Caco-2 (cell line): ENCODE results near the gene SOST. TPM values are rescaled to one million over a fixed set of nuclear protein-coding genes. Genes with fewer than 3 reads are reported as not detected.

ENCODE experiments used
- BruUV-seq: library from RNA; stranded (reverse); fragments of 400-500 nt; replicated peaks from 2 replicates; lab custom pipeline; 2021; lab: Mats Ljungman, UMichigan
- CTCF ChIA-PET: fragments of 300-600 bp; sonication (Branson Sonifier 250); formaldehyde crosslinking; loops from one replicate; lab custom pipeline; 2022; ENCODE audit warnings: antibody characterized with exemption; lab: Charles Lee
- POLR2A ChIA-PET: fragments of 300-600 bp; sonication (Branson Sonifier 250); formaldehyde crosslinking; loops from one replicate; lab custom pipeline; 2022; ENCODE audit warnings: antibody characterized with exemption; lab: Charles Lee
- DNase-seq, 2 experiments: peaks; one replicate each; pipeline versions ENCODE4 v3.0.0 to v3.0.0-alpha.2; 2020 to 2022
- H3K27me3 ChIP-seq: replicated peaks from 2 replicates; pipeline ENCODE4 v1.6.0; 2011; ENCODE audit warnings: low read length; ENCODE audit not compliant: control insufficient read depth, insufficient read depth
- H3K36me3 ChIP-seq: 2 replicates; pipeline ENCODE4 v1.5.1; 2011; ENCODE audit warnings: low read length; ENCODE audit not compliant: control insufficient read depth, insufficient read depth
- H3K4me1 ChIP-seq: fragments of 250-450 bp; sonication (Bioruptor Pico); 2 replicates; pipeline ENCODE4 v1.5.1; 2020; ENCODE audit warnings: mild to moderate bottlenecking
- H3K4me3 ChIP-seq: 2 replicates; pipeline ENCODE4 v1.5.1; 2011; ENCODE audit warnings: low read depth, mild to moderate bottlenecking, control low read depth, low read length
- H3K9me3 ChIP-seq: fragments of 250-450 bp; sonication (Bioruptor Pico); 2 replicates; pipeline ENCODE4 v1.5.1; 2020; ENCODE audit warnings: mild to moderate bottlenecking, moderate library complexity
- H3K27ac Mint-ChIP-seq: one replicate; pipeline ENCODE4 v1.8.0; 2022; ENCODE audit warnings: mixed read lengths; ENCODE audit not compliant: unreplicated experiment
- H3K27me3 Mint-ChIP-seq: one replicate; pipeline ENCODE4 v1.8.0; 2022; ENCODE audit warnings: mixed read lengths; ENCODE audit not compliant: insufficient read depth, unreplicated experiment
- H3K36me3 Mint-ChIP-seq: one replicate; pipeline ENCODE4 v1.8.0; 2022; ENCODE audit warnings: mild to moderate bottlenecking, mixed read lengths; ENCODE audit not compliant: insufficient read depth, unreplicated experiment
- H3K4me1 Mint-ChIP-seq: one replicate; pipeline ENCODE4 v1.8.0; 2022; ENCODE audit warnings: low read depth, mixed read lengths; ENCODE audit not compliant: unreplicated experiment
- H3K4me3 Mint-ChIP-seq: one replicate; pipeline ENCODE4 v1.8.0; 2022; ENCODE audit warnings: mild to moderate bottlenecking, moderate library complexity, mixed read lengths; ENCODE audit not compliant: unreplicated experiment
- H3K9me3 Mint-ChIP-seq: one replicate; pipeline ENCODE4 v1.8.0; 2022; ENCODE audit warnings: mixed read lengths; ENCODE audit not compliant: unreplicated experiment
- CTCF ChIP-seq, 2 experiments: fragments of 200-600 bp in 1 of 2; IDR thresholded peaks; 1 replicate in 1 of 2; 2 replicates in 1 of 2; pipeline versions ENCODE4 v1.5.1 to v1.8.0; 2011 to 2022; ENCODE audit warnings: antibody characterized with exemption in 1 of 2, control low read depth in 1 of 2, inconsistent platforms in 1 of 2, low read depth in 1 of 2, low read length in 1 of 2, mild to moderate bottlenecking in 1 of 2, moderate library complexity in 1 of 2; ENCODE audit not compliant: insufficient read depth in 1 of 2, severe bottlenecking in 1 of 2, unreplicated experiment in 1 of 2
- intact Hi-C: fragments of 100-400 bp; cut with micrococcal nuclease; formaldehyde crosslinking; loops from one replicate; pipeline ENCODE4 v1.10.0; 2022; ENCODE audit not compliant: unreplicated experiment
- total RNA-seq: library from RNA; stranded (reverse); gene quantifications from 2 replicates; pipeline ENCODE4 v1.2.3, GENCODE V29; 2022

The SOST gene
- total RNA-seq, 1 experiment from 2014 or later: not detected

- Mint-ChIP-seq H3K27me3 (no peaks in the 10 kb centered on the region), H3K4me1 (peaks cover 9% of the 10 kb centered on the region), H3K9me3 (no peaks in the 10 kb centered on the region), H3K27ac (peak overlapping the region; percentile 44), H3K4me3 (peak overlapping the region; percentile 46), H3K36me3 (peaks cover 6% of the 10 kb centered on the region)
- H3K9me3 ChIP-seq: no peaks in the 10 kb centered on the region
- no peaks in the 10 kb centered on the region for H3K27me3 ChIP-seq
- H3K4me1 ChIP-seq: no peaks in the 10 kb centered on the region
- BruUV-seq: no TSS peak
- CTCF ChIA-PET: interaction anchor here (0.6 to 6.2 kb wide), 13 partner anchors 9 to 186 kb away, joined by 3 to 65 read pairs (median 5); no protein-coding TSS in a partner anchor
- POLR2A ChIA-PET: interaction anchor here (0.6 kb wide), 1 partner anchor 39 kb away, joined by 6 read pairs; no protein-coding TSS in a partner anchor
- no peak for DNase-seq
- no peak overlapping the region for H3K4me3 ChIP-seq
- no peak for TF ChIP-seq CTCF (IDR thresholded peaks at IDR 0.05; ENCODE audit: insufficient read depth in 1 of 2, low read depth in 1 of 2, low read length in 1 of 2, severe bottlenecking in 1 of 2, unreplicated experiment in 1 of 2)
- no peaks in the 10 kb centered on the region for H3K36me3 ChIP-seq
- intact Hi-C loops: loop anchor here (1.0 kb wide), 4 partner anchors 40 to 240 kb away; no protein-coding TSS in a partner anchor
Measured at GRCh38 chr17:43759836-43760235, 1.2 kb upstream of the SOST start.

DNA sequence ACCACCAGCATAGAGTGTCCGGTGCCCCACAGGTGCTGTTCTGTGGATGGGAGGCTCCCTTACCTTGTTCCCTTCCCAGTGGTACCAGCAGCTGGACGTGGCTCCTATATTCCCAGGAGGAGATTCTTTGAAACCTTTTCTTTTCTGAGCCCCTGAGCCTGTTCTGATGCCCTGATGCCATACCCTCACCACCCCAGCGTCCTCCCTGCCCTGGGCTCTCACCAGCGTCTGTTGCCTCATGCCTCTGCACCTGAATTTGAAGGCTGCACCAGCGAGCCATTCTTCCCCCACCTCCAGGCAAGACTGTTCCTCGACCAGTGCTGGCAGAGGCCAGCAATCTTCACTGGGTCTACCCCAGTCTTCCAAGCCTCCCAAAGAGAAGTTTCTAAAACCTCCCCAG lies 505 bp downstream of the SOST start:
- no peaks in the 10 kb centered on the region for H3K36me3 ChIP-seq
- Mint-ChIP-seq H3K9me3 (no peaks in the 10 kb centered on the region), H3K4me1 (peaks cover 9% of the 10 kb centered on the region), H3K4me3 (no peak overlapping the region), H3K27me3 (no peaks in the 10 kb centered on the region), H3K36me3 (peaks cover 6% of the 10 kb centered on the region), H3K27ac (no peak overlapping the region)
- intact Hi-C loops: no loop called here
- ChIA-PET POLR2A (no interaction called here), CTCF (interaction anchor here (6.2 kb wide), 1 partner anchor 64 kb away, joined by 65 read pairs; no protein-coding TSS in a partner anchor)
- no peak for TF ChIP-seq CTCF (IDR thresholded peaks at IDR 0.05; ENCODE audit: insufficient read depth in 1 of 2, low read depth in 1 of 2, low read length in 1 of 2, severe bottlenecking in 1 of 2, unreplicated experiment in 1 of 2)
- no TSS peak for BruUV-seq
- no peaks in the 10 kb centered on the region for H3K27me3 ChIP-seq
- no peaks in the 10 kb centered on the region for H3K9me3 ChIP-seq
- no peak overlapping the region for H3K4me3 ChIP-seq
- DNase-seq: no peak
- no peaks in the 10 kb centered on the region for H3K4me1 ChIP-seq

DNA sequence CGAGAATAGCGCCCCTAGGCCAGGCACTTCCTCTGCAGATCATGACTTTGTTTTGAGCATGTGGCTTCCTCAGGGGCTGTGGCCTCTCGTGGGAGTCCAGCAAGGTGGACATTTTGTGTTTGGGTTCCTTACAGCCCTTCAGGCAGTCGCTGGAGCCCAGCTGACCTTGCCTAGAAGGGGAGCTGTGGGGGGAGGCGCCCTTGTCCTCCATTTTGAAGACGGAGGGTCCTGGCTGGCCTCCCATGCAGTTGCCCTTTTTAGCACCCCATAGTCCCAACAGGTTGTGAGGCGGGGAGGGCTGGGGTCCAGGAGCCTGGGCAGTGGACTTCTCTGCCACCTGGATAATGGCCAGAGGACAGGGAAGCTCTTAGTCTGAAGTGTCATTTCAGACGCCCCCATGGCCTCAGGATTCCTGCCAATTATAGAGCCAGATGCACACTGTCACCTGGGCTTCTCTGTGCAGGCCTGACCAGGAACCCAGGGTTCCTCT lies 1.4 kb downstream of the SOST start:
- TF ChIP-seq CTCF (IDR thresholded peaks at IDR 0.05; ENCODE audit: insufficient read depth in 1 of 2, low read depth in 1 of 2, low read length in 1 of 2, severe bottlenecking in 1 of 2, unreplicated experiment in 1 of 2): no peak
- BruUV-seq: no TSS peak
- Histone ChIP-seq H3K36me3 (no peaks in the 10 kb centered on the region), H3K9me3 (no peaks in the 10 kb centered on the region), H3K4me1 (no peaks in the 10 kb centered on the region), H3K4me3 (no peak overlapping the region), H3K27me3 (no peaks in the 10 kb centered on the region)
- POLR2A ChIA-PET: no interaction called here
- Mint-ChIP-seq H3K27me3 (no peaks in the 10 kb centered on the region), H3K36me3 (peaks cover 6% of the 10 kb centered on the region), H3K4me3 (no peak overlapping the region), H3K9me3 (no peaks in the 10 kb centered on the region), H3K27ac (no peak overlapping the region), H3K4me1 (peaks cover 9% of the 10 kb centered on the region)
- no peak for DNase-seq
- CTCF ChIA-PET: interaction anchor here (0.6 to 6.2 kb wide), 2 partner anchors 63 to 194 kb away, joined by 3 to 65 read pairs; no protein-coding TSS in a partner anchor
- intact Hi-C loops: no loop called here
